Stimulated activated CD8-positive, alpha-beta memory T cell treated with anti-CD3 and anti-CD28 coated beads, Interleukin-7, amount 100 ng/mL, for 24 hours (primary cell): Measurements from ENCODE around the gene TTC21B.

Experiments used
- DNase-seq: peaks from one replicate; pipeline ENCODE4 v3.0.0-alpha.2; 2020; ENCODE audit warnings: low read depth

Gene TTC21B

DNA sequence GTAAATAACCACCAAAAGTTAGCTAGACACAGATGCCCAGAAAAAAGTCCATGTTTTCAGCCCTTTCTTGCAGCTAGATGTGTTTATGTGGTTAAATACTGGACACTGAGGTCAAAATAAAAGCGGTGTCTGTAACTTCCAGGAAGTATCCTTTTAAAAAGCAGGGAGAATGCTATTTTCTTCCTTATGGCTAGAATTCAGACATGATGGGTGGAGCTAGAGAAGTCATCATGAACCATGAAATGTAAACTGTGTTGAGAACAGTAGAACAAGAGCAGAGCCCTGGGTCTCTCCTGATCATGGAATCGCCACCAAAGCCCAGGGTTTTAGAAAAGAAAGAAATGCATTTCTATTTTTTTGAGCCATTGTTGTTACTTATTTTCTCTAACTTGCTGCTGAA lies 118.2 kb downstream of the TTC21B start:
- DNase-seq, result no peak

DNA sequence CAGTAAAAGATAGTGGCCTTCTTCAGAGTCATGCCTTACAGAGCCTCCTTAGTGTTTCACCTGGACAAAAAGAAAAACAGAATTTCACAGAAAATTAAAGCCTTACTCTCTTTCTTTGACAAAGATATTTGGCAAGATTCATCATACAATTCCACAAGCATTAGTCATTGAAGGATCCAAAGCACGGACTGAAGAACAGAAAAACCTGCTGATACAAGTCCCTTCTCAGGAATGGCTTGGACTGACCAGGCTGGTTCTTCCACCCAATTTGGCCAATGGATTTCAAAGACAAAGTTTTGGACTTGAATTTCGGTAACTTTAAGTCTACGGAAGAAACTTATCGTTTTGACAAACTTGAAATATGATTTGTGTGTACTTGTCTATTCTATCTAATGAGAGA lies 120.4 kb downstream of the TTC21B start:
- DNase-seq, result no peak

DNA sequence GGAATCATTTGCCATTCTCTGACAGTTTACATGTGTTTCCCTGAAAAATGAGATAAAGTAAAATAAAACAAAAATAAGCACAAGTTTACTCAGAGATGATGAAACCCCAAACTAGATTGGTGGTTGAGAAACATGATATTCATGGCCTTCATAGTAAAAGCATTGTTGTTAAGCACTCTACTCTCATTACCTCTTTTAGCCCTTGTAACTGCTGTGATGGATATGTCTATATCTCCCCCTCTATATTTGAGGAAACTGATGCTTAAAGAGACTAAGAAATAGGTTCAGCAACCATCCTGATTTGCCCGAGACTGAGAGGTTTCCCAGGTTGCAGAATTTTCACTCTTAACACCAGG lies 125.7 kb downstream of the TTC21B start:
- no peak for DNase-seq

DNA sequence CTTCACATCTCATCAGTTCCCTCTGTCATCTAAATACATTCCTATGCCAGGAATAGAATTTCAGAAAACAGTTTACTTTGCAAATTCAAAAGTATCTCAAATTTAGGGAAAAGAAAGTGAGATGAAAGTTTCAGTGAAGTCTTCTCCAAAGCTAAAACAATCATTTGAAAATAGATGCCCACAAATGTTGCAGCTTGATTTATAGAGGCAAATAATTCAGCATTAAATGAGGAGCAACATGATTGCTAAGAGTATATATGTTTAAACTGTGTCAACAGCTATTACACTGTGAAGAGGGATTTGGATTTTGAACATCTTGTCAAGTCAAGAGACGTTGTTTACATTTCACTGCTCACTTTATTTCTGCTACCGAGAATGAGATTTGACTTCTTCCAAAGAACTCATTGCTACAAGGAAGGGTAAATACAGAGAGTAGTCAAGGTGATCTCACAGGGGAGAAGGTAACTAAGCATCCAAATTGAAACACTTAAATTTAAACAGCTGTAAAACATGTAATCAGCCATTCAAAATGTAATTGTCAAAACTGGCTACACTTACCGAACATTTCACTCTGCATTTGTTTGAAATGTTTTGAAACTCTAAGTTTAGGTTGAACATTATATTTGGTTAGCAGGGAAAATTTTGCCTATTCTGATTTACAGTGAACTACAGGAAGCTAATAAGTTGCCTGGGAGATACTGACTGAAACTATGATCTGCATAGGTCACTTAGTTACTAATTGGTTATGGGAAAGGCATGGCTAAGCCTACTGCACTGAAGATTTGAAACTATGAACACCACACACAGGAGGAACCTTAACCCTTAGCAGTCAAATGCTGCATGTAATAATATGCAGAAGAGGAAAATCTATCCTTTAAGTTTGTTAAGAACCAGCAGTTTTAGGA lies 126.3 kb downstream of the TTC21B start:
- no peak for DNase-seq

DNA sequence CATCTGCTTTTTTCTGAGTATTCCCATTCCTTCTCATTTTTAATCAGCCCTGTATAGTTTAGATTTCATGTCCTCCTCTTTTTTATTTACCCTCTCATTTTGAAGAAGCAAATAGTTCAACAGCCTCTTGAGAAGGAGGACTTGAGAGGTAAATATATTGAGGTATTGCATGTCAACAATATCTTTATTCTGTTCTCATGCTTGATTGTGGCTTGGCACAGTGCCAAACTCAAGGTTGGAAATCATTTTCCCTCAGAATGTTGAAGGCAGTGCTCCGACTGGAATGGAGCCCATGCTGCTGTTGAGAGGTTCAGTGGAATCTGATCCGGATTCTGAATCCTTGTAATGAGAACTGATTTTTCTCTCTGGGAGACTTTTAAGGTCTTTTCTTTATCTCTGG lies 128.5 kb downstream of the TTC21B start:
- no peak for DNase-seq
